Vein endothelial cell (primary cell): Measurements from ENCODE around the gene CLDN22. TPM values are rescaled to one million over a fixed set of nuclear protein-coding genes. Genes with fewer than 3 reads are reported as not detected.

Experiments used
- total RNA-seq: library from RNA; depleted of rRNA; stranded (reverse); fragments of >200 nt; gene quantifications from 2 replicates; pipeline ENCODE4 v1.2.3, GENCODE V29; 2012

CLDN22 gene
- 0.10 TPM in 1 of 2 replicates, not detected in the other for total RNA-seq

GRCh38 chr4:183320211-183321059 is at the start of gene CLDN22:
Gene CLDN22 (minus strand): TSS chr4:183320276. CDS start chr4:183320218, 58 bp downstream.

DNA sequence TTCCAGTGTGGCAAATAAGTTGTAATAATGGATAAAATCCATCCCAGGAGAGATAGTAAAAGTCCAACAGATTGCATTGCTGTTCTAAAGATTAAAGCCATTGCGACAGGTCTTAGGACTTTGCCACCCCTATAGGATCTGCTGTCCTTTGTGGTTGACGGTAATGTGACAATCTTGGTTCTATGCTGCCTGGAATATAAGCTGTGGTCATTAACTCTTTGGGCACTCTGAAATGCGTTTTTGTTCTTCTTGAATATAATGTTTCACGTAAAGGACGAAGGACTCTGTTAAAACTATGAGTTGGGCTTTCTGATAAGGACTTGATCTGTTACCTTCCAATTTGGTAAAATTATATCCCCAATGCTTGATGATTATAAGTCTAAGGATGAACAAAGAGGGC is 2.2 kb upstream of the CLDN22 start, which contains the start of gene CLDN24:
CLDN24 (minus strand) TSS at position 101 of the 400 bp plus-strand sequence; CDS start at position 101, 0 bp downstream.

Other genes starting within 250 kb of the CLDN22 start
- 30.7 and 31.1 TPM in 2 replicates for gene WWC2, start 221.0 kb downstream of the CLDN22 start, total RNA-seq
- gene CLDN24, start 2.1 kb upstream of the CLDN22 start, total RNA-seq = not detected in 2 replicates
- 12.7 and 16.3 TPM in 2 replicates for gene CDKN2AIP, start 124.4 kb upstream of the CLDN22 start, total RNA-seq
- gene ING2, start 184.8 kb upstream of the CLDN22 start, total RNA-seq = 3.3 and 7.5 TPM in 2 replicates